Ishikawa (cell line): ENCODE data around the gene TMEM237.
A peak's percentile ranks its signal among the peaks of the same experiment; 100 is the strongest.

ENCODE experiments used
- CEBPB ChIP-seq: IDR thresholded peaks from 2 replicates; pipeline ENCODE4 v1.6.1; 2012
- CREB1 ChIP-seq: IDR thresholded peaks from 2 replicates; pipeline ENCODE4 v1.6.1; 2012; ENCODE audit warnings: low read depth
- EGR1 ChIP-seq: IDR thresholded peaks from 2 replicates; pipeline ENCODE4 v1.6.1; 2012
- EP300 ChIP-seq: IDR thresholded peaks from 2 replicates; pipeline ENCODE4 v1.6.1; 2012; ENCODE audit warnings: borderline replicate concordance
- FOXM1 ChIP-seq: IDR thresholded peaks from 2 replicates; pipeline ENCODE4 v1.6.1; 2012; ENCODE audit warnings: low read depth, borderline replicate concordance
- MAX ChIP-seq: IDR thresholded peaks from 2 replicates; pipeline ENCODE4 v1.6.1; 2012
- NFIC ChIP-seq: IDR thresholded peaks from 2 replicates; pipeline ENCODE4 v1.6.1; 2012
- RAD21 ChIP-seq: IDR thresholded peaks from 2 replicates; pipeline ENCODE4 v1.6.1; 2012; ENCODE audit warnings: low read depth
- REST ChIP-seq: IDR thresholded peaks from 2 replicates; pipeline ENCODE4 v1.6.1; 2012; ENCODE audit warnings: low read depth, mild to moderate bottlenecking
- TAF1 ChIP-seq: IDR thresholded peaks from 2 replicates; pipeline ENCODE4 v1.6.1; 2012; ENCODE audit warnings: low read depth, mild to moderate bottlenecking
- TCF12 ChIP-seq: IDR thresholded peaks from 2 replicates; pipeline ENCODE4 v1.6.1; 2012; ENCODE audit warnings: low read depth
- TEAD4 ChIP-seq: IDR thresholded peaks from 2 replicates; pipeline ENCODE4 v1.6.1; 2012
- USF1 ChIP-seq: IDR thresholded peaks from 2 replicates; pipeline ENCODE4 v1.6.1; 2012
- YY1 ChIP-seq: IDR thresholded peaks from 2 replicates; pipeline ENCODE4 v1.6.1; 2012; ENCODE audit warnings: low read depth
- ZBTB7A ChIP-seq: IDR thresholded peaks from 2 replicates; pipeline ENCODE4 v1.6.1; 2012; ENCODE audit warnings: low read depth

The TMEM237 gene

GRCh38 chr2:201642086-201642578 is 1.2 kb downstream of the TMEM237 start:
- no peak for TF ChIP-seq RAD21
- TF ChIP-seq CEBPB = peak; percentile 10; the same call in 1 of the 2 replicates

- no peak for TF ChIP-seq ZBTB7A
- no peak for TF ChIP-seq REST
These were observed 4.1 kb downstream of the TMEM237 start for GRCh38 chr2:201639205-201639604.

GRCh38 chr2:201638326-201638725 is 5.0 kb downstream of the TMEM237 start:
- TF ChIP-seq USF1 = no peak
- TF ChIP-seq NFIC = no peak
- no peak for TF ChIP-seq YY1
- TF ChIP-seq CEBPB = no peak
- TF ChIP-seq REST = no peak
- no peak for TF ChIP-seq ZBTB7A
- no peak for TF ChIP-seq CREB1
- no peak for TF ChIP-seq FOXM1

GRCh38 chr2:201633661-201634249 is 9.5 kb downstream of the TMEM237 start:
- no peak for TF ChIP-seq FOXM1
- TF ChIP-seq NFIC = no peak
- TF ChIP-seq TEAD4 = no peak
- no peak for TF ChIP-seq RAD21
- TF ChIP-seq EP300 = no peak
- no peak for TF ChIP-seq EGR1
- no peak for TF ChIP-seq TCF12

GRCh38 chr2:201631041-201631440 is 12.3 kb downstream of the TMEM237 start:
- TF ChIP-seq CREB1 = no peak
- TF ChIP-seq EGR1 = no peak
- TF ChIP-seq RAD21 = no peak
- no peak for TF ChIP-seq NFIC
- no peak for TF ChIP-seq YY1
- TF ChIP-seq USF1 = no peak
- TF ChIP-seq FOXM1 = no peak

- TF ChIP-seq RAD21 (no peak), CREB1 (no peak), ZBTB7A (no peak), EP300 (no peak), MAX (no peak), NFIC (no peak), EGR1 (no peak), USF1 (no peak), TAF1 (no peak), YY1 (no peak), TCF12 (no peak)
These were observed 12.7 kb downstream of the TMEM237 start for GRCh38 chr2:201630577-201630976.

GRCh38 chr2:201628545-201628944 is 14.8 kb downstream of the TMEM237 start:
- TF ChIP-seq YY1 (no peak), TCF12 (no peak), CEBPB (no peak), MAX (no peak), FOXM1 (no peak), TEAD4 (no peak), TAF1 (no peak), RAD21 (no peak), EGR1 (no peak), USF1 (no peak), NFIC (no peak), ZBTB7A (no peak), CREB1 (no peak), EP300 (no peak), REST (no peak)
